Spleen (tissue), 11 donors: ENCODE results near the gene LUC7L3. TPM values are rescaled to one million over a fixed set of nuclear protein-coding genes. Genes with fewer than 3 reads are reported as not detected.
A peak's percentile ranks its signal among the peaks of the same experiment; 100 is the strongest.

Experiments used
- DNase-seq: peaks from one replicate; pipeline ENCODE4 v3.0.0-alpha.2; 2020
- H3K27ac ChIP-seq, 8 donors: fragments of 200-600 bp; sonication (generic) in 7 of 8; 1 replicate in 4 of 8; 2 replicates in 4 of 8; pipeline versions ENCODE4 v1.5.0 to v1.8.0; 2016 to 2021; ENCODE audit warnings: inconsistent platforms in 4 of 8, mild to moderate bottlenecking in 4 of 8, moderate library complexity in 1 of 8
- H3K27me3 ChIP-seq, 7 donors: fragments of 200-600 bp; sonication (generic) in 6 of 7; replicated peaks in 1 of 7; 1 replicate in 4 of 7; 2 replicates in 3 of 7; pipeline versions ENCODE4 v1.5.0 to v1.8.0; 2016 to 2021; ENCODE audit warnings: inconsistent platforms in 3 of 7, mild to moderate bottlenecking in 1 of 7
- H3K36me3 ChIP-seq, 6 donors: fragments of 200-600 bp; sonication (generic) in 5 of 6; 1 replicate in 4 of 6; 2 replicates in 2 of 6; pipeline versions ENCODE4 v1.5.0 to v1.8.0; 2016 to 2021; ENCODE audit warnings: inconsistent platforms in 2 of 6
- H3K4me1 ChIP-seq, 6 donors: fragments of 200-600 bp; sonication (generic) in 5 of 6; 1 replicate in 3 of 6; 2 replicates in 3 of 6; pipeline versions ENCODE4 v1.5.0 to v1.8.0; 2016 to 2021; ENCODE audit warnings: inconsistent platforms in 3 of 6
- H3K4me3 ChIP-seq, 8 donors: fragments of 200-600 bp; sonication (generic) in 7 of 8; 1 replicate in 4 of 8; 2 replicates in 4 of 8; pipeline versions ENCODE4 v1.5.0 to v1.8.0; 2016 to 2021; ENCODE audit warnings: inconsistent platforms in 4 of 8, mild to moderate bottlenecking in 4 of 8, moderate library complexity in 2 of 8
- H3K9me3 ChIP-seq, 8 donors: fragments of 200-600 bp; sonication (generic) in 7 of 8; 1 replicate in 4 of 8; 2 replicates in 4 of 8; pipeline versions ENCODE4 v1.5.0 to v1.8.0; 2016 to 2021; ENCODE audit warnings: inconsistent platforms in 4 of 8
- POLR2A ChIP-seq, 3 donors: fragments of 450-650 bp; IDR thresholded peaks; one replicate each; pipeline ENCODE4 v1.5.1; 2017; ENCODE audit warnings: antibody characterized with exemption in 3 of 3, mild to moderate bottlenecking in 1 of 3
- POLR2AphosphoS5 ChIP-seq, 3 donors: sonication (generic); formaldehyde crosslinking; IDR thresholded peaks; one replicate each; pipeline ENCODE4 v1.5.1; 2017; ENCODE audit warnings: antibody characterized with exemption in 3 of 3
- WGBS, 5 donors: extraction: QIAGEN DNeasy Blood & Tissue Kit in 3 of 5; methylation state at CpG; one replicate each; pipeline versions ENCODE4 v1.1.5 to v1.1.7; 2013 to 2018; 5-methylcytosine and 5-hydroxymethylcytosine counted together
- intact Hi-C: fragments of 100-400 bp; cut with DNase I; formaldehyde crosslinking; loops from one replicate; pipeline ENCODE4 v1.15.0; 2023; ENCODE audit warnings: low total_unique reads
- polyA plus RNA-seq, 3 donors: library from polyadenylated mRNA; stranded (reverse); fragments of 200-250 nt; gene quantifications; one replicate each; pipeline ENCODE4 v1.2.1, GENCODE V29; 2013
- total RNA-seq, 7 donors: library from RNA; depleted of rRNA in 3 of 7; stranded (reverse); fragments of >200 nt in 3 of 7; fragmentation: NEBNext Ultra II Directional in 4 of 7; extraction: Animal tissue kit (Norgen Biotek cat#: 25700) in 4 of 7; gene quantifications; one replicate each; pipeline versions ENCODE4 v1.1.0 to v1.2.1, GENCODE V29; 2016 to 2021
- TF ChIP-seq, protein P1 (sequence below), 11 experiments: fragments of 200-600 bp in 7 of 11; fragments of 450-650 bp in 4 of 11; sonication (generic) in 4 of 11; IDR thresholded peaks in 8 of 11; conservative IDR thresholded peaks in 3 of 11; 1 replicate in 7 of 11; 2 replicates in 4 of 11; pipeline versions ENCODE4 v1.4.0 to v1.8.0; 2016 to 2021; ENCODE audit warnings: antibody characterized with exemption in 11 of 11, inconsistent platforms in 4 of 11, mild to moderate bottlenecking in 1 of 11
- donor health status: healthy with polysubstance abuse.
- donor health status: DM: no; HTN: no; CAD: no; lungs with moderate emphysema.
- donor health status: DM: no; HTN: no; CAD: no.
- donor health status: Bipolar disorder and iron deficiency.
- donor health status: healthy.
- donor health status: DM: no; HTN: no; CAD: no.
- donor health status: DM: yes; HTN: yes; CAD: no.

The LUC7L3 gene
- total and polyA plus RNA-seq, 10 donors, result 91.2 to 223 (median 143) TPM

DNA sequence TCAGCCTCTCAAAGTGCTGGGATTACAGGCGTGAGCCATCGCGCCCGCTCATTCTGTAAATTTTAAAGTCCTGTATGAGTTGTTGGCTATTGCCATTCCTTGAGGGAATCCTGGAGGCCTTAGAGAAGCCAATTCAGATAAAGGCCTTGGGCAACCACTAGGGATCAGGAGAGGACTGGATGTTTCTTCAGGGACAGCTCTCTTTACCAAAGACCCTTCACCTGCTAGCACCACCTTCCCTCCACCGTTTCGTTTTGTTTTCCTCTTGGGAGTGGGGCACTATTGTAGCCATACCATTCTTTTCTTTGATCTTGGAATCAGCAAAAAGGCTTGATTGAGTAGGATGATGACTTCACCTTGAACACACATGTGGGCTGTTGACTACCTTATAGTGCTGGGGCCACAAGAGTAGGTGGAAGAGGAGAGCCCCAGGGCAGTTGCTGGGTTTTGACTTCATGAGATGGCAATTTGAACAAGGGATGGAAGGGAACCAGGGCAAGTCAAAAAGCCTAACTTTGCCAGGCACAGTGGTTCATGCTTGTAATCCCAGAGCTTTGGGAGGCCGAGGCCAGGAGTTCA, 54.9 kb downstream of the LUC7L3 start:
- WGBS, 5 donors, result 88 to 94% (median 91%) methylated on average over 7 of the region's 7 CpGs
- Histone ChIP-seq H3K27me3 (no peaks in the 10 kb centered on the region), H3K4me3 (no peak overlapping the region), H3K9me3 (no peaks in the 10 kb centered on the region), H3K4me1 (peaks cover 0 to 2% (median 0%) of the 10 kb centered on the region in 6 donors), H3K36me3 (no peaks in the 10 kb centered on the region), H3K27ac (no peak overlapping the region)
- no peak for DNase-seq
- intact Hi-C loops, result no loop called here
- TF ChIP-seq POLR2AphosphoS5 (IDR thresholded peaks at IDR 0.05) (no peak), POLR2A (IDR thresholded peaks at IDR 0.05) (no peak)
- TF ChIP-seq, protein P1, sequence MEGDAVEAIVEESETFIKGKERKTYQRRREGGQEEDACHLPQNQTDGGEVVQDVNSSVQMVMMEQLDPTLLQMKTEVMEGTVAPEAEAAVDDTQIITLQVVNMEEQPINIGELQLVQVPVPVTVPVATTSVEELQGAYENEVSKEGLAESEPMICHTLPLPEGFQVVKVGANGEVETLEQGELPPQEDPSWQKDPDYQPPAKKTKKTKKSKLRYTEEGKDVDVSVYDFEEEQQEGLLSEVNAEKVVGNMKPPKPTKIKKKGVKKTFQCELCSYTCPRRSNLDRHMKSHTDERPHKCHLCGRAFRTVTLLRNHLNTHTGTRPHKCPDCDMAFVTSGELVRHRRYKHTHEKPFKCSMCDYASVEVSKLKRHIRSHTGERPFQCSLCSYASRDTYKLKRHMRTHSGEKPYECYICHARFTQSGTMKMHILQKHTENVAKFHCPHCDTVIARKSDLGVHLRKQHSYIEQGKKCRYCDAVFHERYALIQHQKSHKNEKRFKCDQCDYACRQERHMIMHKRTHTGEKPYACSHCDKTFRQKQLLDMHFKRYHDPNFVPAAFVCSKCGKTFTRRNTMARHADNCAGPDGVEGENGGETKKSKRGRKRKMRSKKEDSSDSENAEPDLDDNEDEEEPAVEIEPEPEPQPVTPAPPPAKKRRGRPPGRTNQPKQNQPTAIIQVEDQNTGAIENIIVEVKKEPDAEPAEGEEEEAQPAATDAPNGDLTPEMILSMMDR (IDR thresholded peaks at IDR 0.05 in 8 of 11, conservative IDR thresholded peaks at IDR 0.05 in 3 of 11), result no peak

DNA sequence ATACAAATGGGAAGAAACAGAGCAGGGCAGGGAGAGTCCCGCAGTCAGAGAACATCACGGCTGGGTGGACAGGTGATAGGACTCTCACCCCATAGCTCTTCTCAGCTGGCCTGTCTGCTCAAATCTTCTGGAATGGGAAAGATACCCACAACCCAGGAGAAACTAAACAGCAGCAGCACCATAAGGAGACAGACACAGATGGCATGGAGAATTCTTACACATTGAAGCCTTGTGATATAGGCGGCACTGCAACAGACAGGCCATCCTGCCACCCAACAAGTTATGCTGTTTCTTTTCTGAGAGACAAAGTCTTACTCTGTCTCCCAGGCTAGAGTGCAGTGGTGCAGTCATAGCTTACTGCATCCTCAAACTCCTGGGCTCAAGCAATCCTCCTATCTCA, 56.5 kb downstream of the LUC7L3 start:
- H3K4me1 ChIP-seq, result peaks cover 0 to 8% (median under 1%) of the 10 kb centered on the region in 6 donors
- WGBS, 5 donors, result 73 to 97% (median 89%) methylated on average over 3 of the region's 3 CpGs
- TF ChIP-seq POLR2A (IDR thresholded peaks at IDR 0.05), result no peak
- H3K27ac ChIP-seq, result no peak overlapping the region
- H3K36me3 ChIP-seq, result no peaks in the 10 kb centered on the region
- no peaks in the 10 kb centered on the region for H3K9me3 ChIP-seq
- intact Hi-C loops, result no loop called here
- peak; percentile 6 for DNase-seq
- no peak overlapping the region for H3K4me3 ChIP-seq
- peaks cover 0 to 2% (median 0%) of the 10 kb centered on the region in 7 donors for H3K27me3 ChIP-seq

DNA sequence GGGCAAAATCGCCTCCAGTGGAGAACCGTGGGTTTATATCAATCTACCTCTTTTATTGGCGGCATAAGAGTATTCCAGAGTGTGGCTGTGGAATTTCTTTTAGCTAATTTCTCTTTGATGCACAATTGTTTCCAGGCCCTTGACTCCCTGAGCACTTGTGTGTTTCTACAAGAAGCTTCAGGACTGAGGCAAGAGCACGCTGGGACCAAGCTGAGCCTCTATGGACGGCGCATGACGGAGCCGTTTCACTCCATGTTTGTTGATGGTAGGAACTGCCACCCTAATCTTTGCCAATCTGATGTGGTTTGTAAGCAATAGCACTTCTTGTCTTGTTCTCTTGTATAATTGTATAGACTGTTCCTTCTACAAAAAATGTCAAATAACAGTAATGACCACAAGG, 59.1 kb downstream of the LUC7L3 start:
- TF ChIP-seq, protein P1 (IDR thresholded peaks at IDR 0.05 in 8 of 11, conservative IDR thresholded peaks at IDR 0.05 in 3 of 11), result no peak
- TF ChIP-seq POLR2A (IDR thresholded peaks at IDR 0.05), result no peak
- TF ChIP-seq POLR2AphosphoS5 (IDR thresholded peaks at IDR 0.05), result no peak
- Histone ChIP-seq H3K27ac (no peak overlapping the region), H3K27me3 (peaks cover 0 to 23% (median 0%) of the 10 kb centered on the region in 7 donors), H3K36me3 (no peaks in the 10 kb centered on the region), H3K4me1 (peaks cover 0 to 24% (median 9%) of the 10 kb centered on the region in 6 donors), H3K9me3 (no peaks in the 10 kb centered on the region), H3K4me3 (no peak overlapping the region)
- 86 to 94% (median 88%) methylated on average over 8 of the region's 8 CpGs for WGBS, 5 donors
- intact Hi-C loops, result no loop called here
- no peak for DNase-seq

DNA sequence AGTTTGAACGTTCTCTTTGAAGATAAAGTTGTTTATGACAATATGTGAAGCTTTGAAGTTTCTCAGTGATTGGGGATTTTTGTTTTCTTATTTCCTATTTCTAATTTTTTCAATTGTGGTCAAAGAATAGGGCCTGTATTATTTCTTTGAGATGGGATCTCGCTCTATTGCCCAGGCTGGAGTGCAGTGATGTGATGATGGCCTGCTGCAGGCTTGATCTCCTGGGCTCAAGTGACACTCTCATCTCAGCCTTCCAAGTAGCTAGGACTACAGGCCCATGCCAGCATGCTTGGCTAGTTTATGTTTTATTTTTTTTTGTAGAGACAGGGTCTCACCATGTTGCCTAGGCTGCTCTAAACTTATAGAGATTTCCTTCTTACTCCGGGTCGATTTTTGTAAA, 59.6 kb downstream of the LUC7L3 start:
- Histone ChIP-seq H3K36me3 (no peaks in the 10 kb centered on the region), H3K4me3 (no peak overlapping the region), H3K4me1 (peaks cover 0 to 24% (median 9%) of the 10 kb centered on the region in 6 donors), H3K27ac (no peak overlapping the region), H3K27me3 (peaks cover 0 to 23% (median 0%) of the 10 kb centered on the region in 7 donors), H3K9me3 (no peaks in the 10 kb centered on the region)
- intact Hi-C loops, result no loop called here
- WGBS, 5 donors, result 86 to 94% (median 93%) methylated on average over 4 of the region's 4 CpGs
- no peak for DNase-seq
- TF ChIP-seq POLR2AphosphoS5 (IDR thresholded peaks at IDR 0.05), result no peak
- TF ChIP-seq, protein P1 (IDR thresholded peaks at IDR 0.05 in 8 of 11, conservative IDR thresholded peaks at IDR 0.05 in 3 of 11), result no peak
